A549 treated with dexamethasone at 1 μM for 4 hours (cell line): Measurements from ENCODE around the gene CATSPER2. TPM values are rescaled to one million over a fixed set of nuclear protein-coding genes. Genes with fewer than 3 reads are reported as not detected.

Experiments
- total RNA-seq: library from RNA; stranded (reverse); fragments of 200-300 nt; extraction: Qiagen RNA extraction; gene quantifications from 5 replicates; pipeline ENCODE4 v1.2.3, GENCODE V29; 2022

CATSPER2 gene
- total RNA-seq = 0.17 to 1.8 TPM (median 0.86 TPM) in 5 replicates

GRCh38 chr15:43648649-43649429 is at the start of gene CATSPER2:
Gene CATSPER2, minus strand, starts transcription at chr15:43648844. Its CDS starts 783 bp downstream, at chr15:43648061.

GRCh38 chr15:43693148-43694022 is 44.7 kb upstream of the CATSPER2 start, which contains the start of gene CKMT1A:
Gene CKMT1A, plus strand, starts transcription at chr15:43693859. Its CDS starts 192 bp downstream, at chr15:43694051.

DNA sequence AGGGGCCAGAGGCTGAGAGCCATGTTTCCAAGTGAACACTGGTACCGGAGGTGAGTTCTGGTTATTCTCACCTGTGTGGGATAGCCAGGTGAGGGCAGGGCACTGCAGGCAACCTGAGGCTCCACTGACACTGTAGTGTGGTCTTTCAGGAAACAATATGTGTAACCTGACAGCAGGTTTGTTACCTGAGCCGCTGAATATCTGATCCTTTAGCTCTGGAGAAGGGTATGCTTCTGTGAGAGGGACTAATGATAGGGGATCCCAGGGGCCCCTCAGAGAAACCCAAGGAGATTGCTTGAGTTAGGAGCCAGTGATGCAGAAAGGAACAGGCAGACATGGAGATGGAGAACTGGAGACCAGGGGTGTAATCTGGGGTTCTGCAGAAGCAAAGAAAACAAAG is 29.9 kb downstream of the CATSPER2 start, which contains the start of gene STRC:
Gene STRC (minus strand): TSS at position 101 of the 400 bp plus-strand sequence. CDS start 78 bp downstream, at position 23.

GRCh38 chr15:43593328-43594190 is 55.1 kb downstream of the CATSPER2 start, which contains the start of gene CKMT1B:
Gene CKMT1B, plus strand, starts transcription at chr15:43594027. Its CDS starts 192 bp downstream, at chr15:43594219.

GRCh38 chr15:43589778-43590466 is 58.7 kb downstream of the CATSPER2 start, which contains the start of gene PPIP5K1:
Gene PPIP5K1, minus strand, starts transcription at chr15:43590208. Its CDS starts 5,704 bp downstream, at chr15:43584504.

Other genes with a start within 250 kb of the CATSPER2 start
- gene TP53BP1, start 155.7 kb downstream of the CATSPER2 start, total RNA-seq = 14.0 to 19.4 TPM (median 18.3 TPM) in 5 replicates
- 0.45 to 0.74 TPM (median 0.64 TPM) in 5 replicates for gene MAP1A, start 131.2 kb downstream of the CATSPER2 start, total RNA-seq
- 4.7 to 7.8 TPM (median 5.4 TPM) in 5 replicates for gene PPIP5K1, start 58.6 kb downstream of the CATSPER2 start, total RNA-seq
- gene CKMT1B, start 54.8 kb downstream of the CATSPER2 start, total RNA-seq = 2.4 to 5.3 TPM (median 3.9 TPM) in 5 replicates
- 0.04 to 0.15 TPM (median 0.08 TPM) in 5 replicates for gene STRC, start 30.0 kb downstream of the CATSPER2 start, total RNA-seq
- gene CKMT1A, start 45.0 kb upstream of the CATSPER2 start, total RNA-seq = 2.4 to 3.3 TPM (median 2.8 TPM) in 5 replicates
- 299 to 388 TPM (median 334 TPM) in 5 replicates for gene PDIA3, start 97.6 kb upstream of the CATSPER2 start, total RNA-seq
- 0.95 to 2.0 TPM (median 1.4 TPM) in 5 replicates for gene ELL3, start 128.1 kb upstream of the CATSPER2 start, total RNA-seq
- gene SERF2, start 143.5 kb upstream of the CATSPER2 start, total RNA-seq = 499 to 671 TPM (median 600 TPM) in 5 replicates
- 0.06 to 0.15 TPM (median 0.09 TPM) in 5 replicates for gene SERINC4, start 151.4 kb upstream of the CATSPER2 start, total RNA-seq
- gene HYPK, start 151.8 kb upstream of the CATSPER2 start, total RNA-seq = 4.1 to 8.8 TPM (median 5.6 TPM) in 5 replicates
- gene MFAP1, start 175.8 kb upstream of the CATSPER2 start, total RNA-seq = 25.8 to 27.6 TPM (median 26.3 TPM) in 5 replicates
- gene WDR76, start 178.2 kb upstream of the CATSPER2 start, total RNA-seq = 12.0 to 14.7 TPM (median 12.7 TPM) in 5 replicates